Activated CD8-positive, alpha-beta memory T cell treated with anti-CD3 and anti-CD28 coated beads, Interleukin-2, amount 50 U/mL, for 1 hour (primary cell): ENCODE data around the gene DKK3.

ENCODE experiments used
- DNase-seq: peaks from one replicate; pipeline ENCODE4 v3.0.0-alpha.2; 2020; ENCODE audit errors: extremely low read depth

Gene DKK3

DNA sequence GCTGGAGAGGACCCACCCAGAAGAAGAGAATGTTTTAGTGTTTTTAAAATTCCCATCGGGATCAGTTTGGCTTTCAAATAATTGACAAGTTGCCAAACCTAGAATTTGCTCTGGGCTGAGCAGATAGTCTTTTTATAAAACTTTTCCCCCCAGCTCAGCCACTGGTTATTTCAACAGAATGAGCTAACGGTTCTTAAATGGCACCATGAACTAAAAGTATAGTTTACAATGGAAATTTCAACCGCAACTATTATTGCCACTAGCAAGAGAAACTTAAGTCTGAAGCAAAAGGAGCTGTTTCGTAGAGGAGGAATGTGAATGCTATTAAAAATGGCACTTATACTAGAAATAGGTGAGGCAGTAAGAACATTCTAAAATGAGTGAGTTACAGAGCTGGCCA is 3.4 kb downstream of the DKK3 start:
- DNase-seq = no peak

GRCh38 chr11:12003815-12004214 is 4.6 kb downstream of the DKK3 start:
- DNase-seq = no peak

GRCh38 chr11:12003336-12003735 is 5.1 kb downstream of the DKK3 start:
- no peak for DNase-seq

- DNase-seq = no peak
Measured at GRCh38 chr11:12001186-12001585, 7.2 kb downstream of the DKK3 start.

GRCh38 chr11:11998091-11998781 is 10.2 kb downstream of the DKK3 start:
- DNase-seq = no peak

GRCh38 chr11:11997049-11997322 is 11.4 kb downstream of the DKK3 start:
- DNase-seq = no peak

DNA sequence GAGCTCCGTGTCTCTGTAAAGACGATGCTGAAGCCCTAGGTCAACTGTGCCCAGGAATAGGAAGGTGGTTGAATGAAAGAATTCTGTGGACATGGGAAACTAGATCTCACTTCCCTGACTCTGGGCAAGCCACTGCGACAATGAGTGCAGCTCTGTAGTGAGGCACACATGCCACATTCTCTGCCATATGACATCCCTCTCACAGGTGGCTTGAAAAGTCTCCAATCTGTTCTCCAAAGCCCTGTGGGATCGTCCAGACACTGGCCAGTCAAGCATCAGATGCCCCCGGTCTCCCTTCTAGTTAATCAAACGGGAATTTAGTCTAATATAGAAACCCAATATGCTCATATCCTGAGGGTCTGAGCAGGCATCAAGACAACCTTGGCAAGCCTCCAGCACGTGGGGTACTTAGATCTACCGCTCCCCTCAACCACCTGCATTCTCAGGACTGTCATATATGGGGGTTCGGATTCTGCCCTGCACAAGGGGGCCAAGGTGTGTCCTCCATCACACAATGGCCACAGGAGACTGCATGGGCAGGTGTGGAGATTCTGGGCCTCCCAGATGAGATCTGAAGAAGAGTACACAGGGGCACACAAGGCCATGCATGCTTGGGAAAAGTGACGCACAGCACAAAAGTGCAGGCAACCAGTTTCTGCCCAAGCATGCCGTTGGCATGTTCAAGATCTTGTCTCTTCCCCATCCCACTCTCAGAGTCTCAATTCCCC is 11.9 kb downstream of the DKK3 start:
- DNase-seq = no peak

- no peak for DNase-seq
Measured at GRCh38 chr11:11995601-11996000, 12.8 kb downstream of the DKK3 start.

GRCh38 chr11:11993839-11994238 is 14.6 kb downstream of the DKK3 start:
- no peak for DNase-seq

- DNase-seq = no peak
Measured at GRCh38 chr11:11992257-11993212, 15.9 kb downstream of the DKK3 start.

- no peak for DNase-seq
Measured at GRCh38 chr11:11989774-11990744, 18.4 kb downstream of the DKK3 start.

- no peak for DNase-seq
Measured at GRCh38 chr11:11988681-11989261, 19.7 kb downstream of the DKK3 start.

DNA sequence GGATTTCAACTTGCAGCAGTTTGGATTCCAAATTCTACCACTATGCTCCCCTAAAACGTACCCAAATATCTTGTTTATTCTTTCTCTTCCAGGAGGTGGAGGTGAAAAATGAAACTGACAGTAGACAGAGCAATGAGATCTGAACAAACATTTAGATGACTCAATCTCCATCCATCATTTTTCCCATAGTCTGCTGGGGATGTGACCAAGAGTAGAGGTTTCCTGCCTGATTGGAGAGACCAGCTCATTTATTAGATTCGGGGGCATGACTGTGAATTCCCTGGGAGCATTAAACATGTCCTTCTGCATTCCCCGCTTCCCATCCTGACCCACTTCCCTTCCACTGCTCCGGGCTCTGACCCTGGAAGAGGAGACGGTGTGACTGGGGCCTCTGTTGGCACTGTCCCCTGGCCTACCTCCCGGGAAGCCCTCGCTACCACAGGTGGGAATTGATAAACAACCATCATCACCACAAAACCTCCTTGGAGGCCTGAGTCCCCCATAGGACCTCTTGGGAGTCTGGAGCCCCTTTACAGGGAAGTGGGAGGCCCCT is 20.3 kb downstream of the DKK3 start:
- DNase-seq = no peak

GRCh38 chr11:11987503-11988022 is 20.9 kb downstream of the DKK3 start:
- DNase-seq = no peak

DNA sequence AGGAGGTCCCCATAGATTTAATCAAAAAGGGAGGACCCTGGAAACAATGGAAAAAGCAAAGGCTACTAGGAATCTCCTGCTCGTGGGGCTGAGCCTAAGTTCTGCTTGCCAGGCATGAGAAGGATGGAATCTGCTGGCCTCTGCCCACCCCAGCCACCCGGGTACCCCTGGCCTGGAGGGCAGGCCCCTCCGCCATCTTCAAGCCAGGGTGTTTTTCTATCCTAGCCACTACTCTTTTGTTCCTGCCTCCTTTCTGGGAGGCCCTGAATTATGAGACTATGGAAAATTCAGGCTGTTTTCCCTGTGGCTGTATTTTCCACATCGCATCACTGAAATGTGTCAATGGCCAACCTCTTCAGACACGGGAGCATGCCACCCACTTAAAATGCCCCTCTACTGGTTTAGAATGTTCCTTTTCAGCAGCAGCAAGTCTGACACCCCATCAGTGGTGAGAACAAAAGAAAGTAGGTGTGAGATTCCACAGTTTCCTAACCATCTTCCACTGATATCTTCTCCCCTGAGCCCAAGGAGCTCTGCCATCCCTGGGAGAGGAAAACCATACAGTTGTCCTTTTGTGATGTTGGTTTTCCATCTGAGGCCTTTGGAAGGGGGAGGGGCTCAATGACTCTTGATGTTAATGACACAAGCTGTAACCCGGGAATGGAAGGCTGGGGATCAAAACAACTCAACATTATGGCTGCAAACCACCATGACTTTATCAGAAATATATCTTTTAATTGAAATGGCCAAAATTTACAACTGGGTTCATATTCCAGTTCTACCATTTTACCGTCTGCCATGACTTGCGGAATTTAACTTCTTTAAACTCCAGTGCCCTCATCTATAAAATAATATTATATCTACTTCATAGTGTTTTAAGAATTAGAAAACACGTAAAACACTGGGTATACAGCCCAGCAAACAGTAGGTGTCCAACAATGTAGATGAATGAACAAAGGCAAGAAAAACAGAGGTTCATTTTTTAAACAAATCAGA is 22.2 kb downstream of the DKK3 start:
- no peak for DNase-seq

DNA sequence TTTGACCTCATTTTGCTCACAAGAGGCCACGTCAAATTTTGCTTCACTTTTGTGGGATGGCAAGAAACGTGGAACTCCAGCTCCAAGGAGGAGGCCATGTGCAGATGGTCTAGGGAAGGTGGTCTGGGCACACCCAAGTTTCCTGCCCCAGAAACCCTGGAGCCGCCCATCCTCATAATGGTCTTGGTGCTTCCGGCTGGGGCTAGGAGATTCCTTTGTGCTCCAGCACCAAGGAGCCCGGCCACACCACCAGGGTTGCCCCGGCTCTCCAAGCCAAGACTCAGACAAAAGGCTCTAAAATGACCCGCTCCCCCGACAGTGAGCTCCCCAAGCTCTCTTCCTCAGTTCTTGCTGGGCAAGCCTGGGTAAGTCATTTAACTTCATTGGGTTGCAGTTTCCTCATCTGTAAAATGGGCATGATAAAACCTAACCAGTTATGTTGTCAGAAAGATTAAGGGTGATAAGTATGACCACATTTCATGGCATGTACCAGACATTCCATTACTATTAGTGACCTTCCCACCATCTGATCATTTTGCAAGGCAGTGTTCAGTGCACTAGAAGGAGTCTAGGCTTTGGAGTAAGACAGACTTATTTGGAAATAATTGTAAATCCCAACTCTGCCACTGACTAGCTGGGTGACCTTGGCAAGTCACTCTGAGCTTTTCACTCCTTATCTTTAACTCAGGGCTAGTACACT is 23.3 kb downstream of the DKK3 start:
- no peak for DNase-seq

DNA sequence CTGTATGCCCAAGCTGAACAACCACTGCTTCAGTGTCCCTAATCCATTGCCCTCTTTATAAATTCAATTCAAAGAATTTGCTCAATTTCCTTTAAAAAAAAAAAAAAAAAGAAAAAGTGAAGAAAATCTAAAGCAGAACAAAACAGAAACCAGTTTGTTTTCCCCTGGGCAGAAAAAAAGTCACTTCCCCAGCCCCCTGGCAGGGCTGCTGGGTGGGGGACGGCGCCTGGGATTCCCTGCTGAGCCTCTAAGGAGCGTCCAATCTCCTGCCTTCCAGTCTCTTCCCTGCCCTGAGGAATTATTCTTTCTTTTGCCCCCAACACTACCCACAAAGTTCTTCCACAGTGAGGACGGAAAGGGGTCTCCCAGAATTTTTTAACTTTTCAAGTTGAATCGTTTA is 23.9 kb downstream of the DKK3 start:
- no peak for DNase-seq

GRCh38 chr11:11983427-11983826 is 25.0 kb downstream of the DKK3 start:
- DNase-seq = no peak

DNA sequence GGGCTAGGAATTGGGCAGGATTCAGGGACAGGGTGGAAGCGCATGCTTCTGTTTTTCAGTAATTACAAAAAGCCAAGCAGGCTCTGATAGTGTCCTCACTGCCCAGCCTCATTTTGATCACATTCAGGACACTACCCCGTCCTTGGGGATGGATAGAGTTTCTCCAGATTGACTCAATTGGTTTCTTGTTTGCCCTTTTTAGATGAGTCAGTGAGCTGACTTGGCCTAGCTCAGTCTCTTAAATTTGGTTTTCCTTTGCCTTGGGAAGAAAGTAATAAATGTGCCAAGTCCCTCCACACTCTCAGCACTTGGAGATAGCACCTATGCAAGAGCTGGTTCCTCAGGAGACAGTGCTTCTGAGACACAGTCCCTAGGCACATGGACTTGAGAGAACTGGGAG is 25.5 kb downstream of the DKK3 start:
- DNase-seq = no peak
